Karpas-422 (cell line): ENCODE measurements around the gene CHEK2. TPM values are rescaled to one million over a fixed set of nuclear protein-coding genes. Genes with fewer than 3 reads are reported as not detected.

Experiments
- DNase-seq: peaks from one replicate; pipeline ENCODE4 v3.0.0-alpha.2; 2015
- H2AFZ ChIP-seq: fragments of 200-600 bp; sonication (generic); 2 replicates; pipeline ENCODE4 v1.6.1; 2014; ENCODE audit warnings: antibody characterized with exemption, low read length, mixed read lengths
- H3K27ac ChIP-seq: fragments of 200-600 bp; sonication (generic); 2 replicates; pipeline ENCODE4 v1.5.1; 2014; ENCODE audit warnings: mild to moderate bottlenecking, low read length, moderate library complexity
- H3K27me3 ChIP-seq: fragments of 200-600 bp; sonication (generic); 2 replicates; pipeline ENCODE4 v1.6.1; 2014; ENCODE audit warnings: low read length, mixed read lengths
- H3K36me3 ChIP-seq: fragments of 200-600 bp; sonication (generic); 2 replicates; pipeline ENCODE4 v1.6.1; 2014; ENCODE audit warnings: low read length, mixed read lengths; ENCODE audit not compliant: insufficient read depth
- H3K4me1 ChIP-seq: fragments of 200-600 bp; sonication (generic); 2 replicates; pipeline ENCODE4 v1.6.1; 2014; ENCODE audit warnings: mild to moderate bottlenecking, low read length, mixed read lengths
- H3K4me2 ChIP-seq: fragments of 200-600 bp; sonication (generic); 2 replicates; pipeline ENCODE4 v1.6.1; 2014; ENCODE audit warnings: low read length, low read depth, mild to moderate bottlenecking; ENCODE audit not compliant: poor library complexity, severe bottlenecking
- H3K4me3 ChIP-seq: fragments of 200-600 bp; sonication (generic); 2 replicates; pipeline ENCODE4 v1.5.1; 2014; ENCODE audit warnings: mild to moderate bottlenecking, antibody characterized with exemption, low read length, mixed read lengths
- H3K79me2 ChIP-seq: fragments of 200-600 bp; sonication (generic); 2 replicates; pipeline ENCODE4 v1.6.1; 2014; ENCODE audit warnings: mild to moderate bottlenecking, low read length, mixed read lengths
- H3K9ac ChIP-seq: fragments of 200-600 bp; sonication (generic); 2 replicates; pipeline ENCODE4 v1.6.0; 2014; ENCODE audit warnings: low read length
- H3K9me2 ChIP-seq: fragments of 200-600 bp; sonication (generic), shearing (Covaris generic); replicated peaks from 2 replicates; pipeline ENCODE4 v1.6.0; 2014; ENCODE audit warnings: mild to moderate bottlenecking, low read length, moderate library complexity; ENCODE audit not compliant: insufficient read depth
- H3K9me3 ChIP-seq: fragments of 300-700, 200-600 bp; sonication (generic); 2 replicates; pipeline ENCODE4 v1.6.1; 2014; ENCODE audit warnings: low read length, mixed read lengths
- H4K20me1 ChIP-seq: fragments of 200-600 bp; sonication (generic); 2 replicates; pipeline ENCODE4 v1.6.1; 2014; ENCODE audit warnings: mild to moderate bottlenecking, antibody characterized with exemption, low read length, low read depth; ENCODE audit not compliant: insufficient read depth
- small RNA-seq: library from RNA; depleted of rRNA; stranded (forward); fragments of <200 nt; gene quantifications from one replicate; pipeline ENCODE3, GENCODE V24; 2014
- total RNA-seq: library from RNA; depleted of rRNA; stranded (reverse); fragments of >200 nt; shearing (Covaris generic); gene quantifications from 2 replicates; pipeline ENCODE4 v1.2.3, GENCODE V29; 2014; ENCODE audit warnings: low replicate concordance; rRNA removed

CHEK2 gene
- total RNA-seq, 1 experiment from 2014 or later: 36.2 TPM

DNA sequence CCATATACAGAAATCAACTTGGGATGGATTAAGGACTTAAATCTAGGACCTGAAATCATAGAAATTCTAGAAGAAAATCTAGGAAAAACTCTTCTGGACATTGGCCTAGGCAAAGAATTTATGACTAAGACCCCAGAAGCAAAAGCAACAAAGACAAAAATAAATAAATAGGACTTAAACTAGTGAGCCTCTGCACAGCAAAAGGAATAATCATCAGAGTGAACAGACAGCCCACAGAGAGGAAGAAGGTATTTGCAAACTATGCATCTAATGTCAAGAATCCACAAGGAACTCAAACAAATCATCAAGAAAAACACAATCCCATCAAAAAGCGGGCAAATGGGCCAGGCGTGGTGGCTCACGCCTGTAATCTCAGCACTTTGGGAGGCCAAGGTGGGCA is 94.4 kb downstream of the CHEK2 start:
- Histone ChIP-seq H3K27me3 (no peaks in the 10 kb centered on the region), H3K36me3 (no peaks in the 10 kb centered on the region), H3K4me3 (no peak overlapping the region), H3K27ac (no peak overlapping the region), H4K20me1 (0 out of 2 replicates have a peak, but pooled peaks cover 7% of the 10 kb centered on the region), H3K4me2 (no peak overlapping the region), H3K4me1 (no peaks in the 10 kb centered on the region), H2AFZ (no peak overlapping the region), H3K79me2 (no peaks in the 10 kb centered on the region), H3K9ac (no peak overlapping the region), H3K9me3 (no peaks in the 10 kb centered on the region), H3K9me2 (no peaks in the 10 kb centered on the region)
- no peak for DNase-seq

DNA sequence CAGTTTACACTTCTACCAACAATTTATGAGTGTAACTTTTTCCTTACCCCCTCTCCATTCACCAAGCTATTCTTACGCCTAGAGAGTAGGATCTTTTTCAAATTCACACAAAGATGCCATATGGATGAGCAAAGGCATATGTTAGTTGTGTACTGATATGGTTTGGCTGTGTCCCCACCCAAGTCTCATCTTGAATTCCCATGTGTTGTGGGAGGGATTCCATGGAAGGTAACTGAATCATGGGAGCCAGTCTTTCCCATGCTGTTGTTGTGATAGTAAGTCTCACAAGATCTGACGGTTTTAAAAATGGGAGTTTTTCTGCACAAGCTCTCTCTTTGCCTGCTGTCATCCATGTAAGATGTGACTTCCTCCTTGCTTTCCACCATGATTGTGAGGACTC is 102.3 kb downstream of the CHEK2 start:
- Histone ChIP-seq H3K4me2 (no peak overlapping the region), H3K36me3 (no peaks in the 10 kb centered on the region), H3K27ac (no peak overlapping the region), H3K9me2 (no peaks in the 10 kb centered on the region), H3K79me2 (no peaks in the 10 kb centered on the region), H3K4me1 (no peaks in the 10 kb centered on the region), H4K20me1 (peaks cover 11% of the 10 kb centered on the region; the same call in 1 of the 2 replicates), H3K4me3 (no peak overlapping the region), H3K9me3 (no peaks in the 10 kb centered on the region), H2AFZ (no peak overlapping the region), H3K9ac (no peak overlapping the region), H3K27me3 (no peaks in the 10 kb centered on the region)
- no peak for DNase-seq

Small RNAs within 50 kb of the gene (small RNA-seq; reads per million reads assigned to genes)
- gene RN7SL162P: not detected

Other genes with a start within 250 kb of the CHEK2 start
- gene TTC28, start 62.0 kb downstream of the CHEK2 start, total RNA-seq: 11.2 and 12.4 TPM in 2 replicates
- 20.7 and 24.1 TPM in 2 replicates for gene HSCB, start 219 bp upstream of the CHEK2 start, total RNA-seq
- gene CCDC117, start 30.9 kb upstream of the CHEK2 start, total RNA-seq: 17.4 and 26.1 TPM in 2 replicates
- 121 and 187 TPM in 2 replicates for gene XBP1, start 58.7 kb upstream of the CHEK2 start, total RNA-seq
- gene ZNRF3, start 141.8 kb upstream of the CHEK2 start, total RNA-seq: 0.04 and 0.19 TPM in 2 replicates